HG02763 (cell line): ENCODE results near the gene SUSD3.

ENCODE experiments used
- ATAC-seq: cut with Tn5 transposase; IDR thresholded peaks from one replicate; pipeline ENCODE4 v1.9.1; 2021; ENCODE audit warnings: mild to moderate bottlenecking, moderate library complexity; ENCODE audit not compliant: unreplicated experiment

Gene SUSD3

GRCh38 chr9:93121316-93122241, 63.1 kb downstream of the SUSD3 start:
- ATAC-seq: no peak

GRCh38 chr9:93122721-93123221, 64.3 kb downstream of the SUSD3 start:
- ATAC-seq: no peak

GRCh38 chr9:93123561-93124283, 65.2 kb downstream of the SUSD3 start:
- no peak for ATAC-seq

GRCh38 chr9:93124793-93125192, 66.3 kb downstream of the SUSD3 start:
- no peak for ATAC-seq

GRCh38 chr9:93125331-93125894, 66.9 kb downstream of the SUSD3 start:
- ATAC-seq: no peak

GRCh38 chr9:93126151-93126781, 67.8 kb downstream of the SUSD3 start:
- no peak for ATAC-seq

- no peak for ATAC-seq
These were observed 68.4 kb downstream of the SUSD3 start for GRCh38 chr9:93126825-93127368.

GRCh38 chr9:93127395-93127911, 69.0 kb downstream of the SUSD3 start:
- ATAC-seq: no peak

- no peak for ATAC-seq
These were observed 69.7 kb downstream of the SUSD3 start for GRCh38 chr9:93128011-93128714.

- no peak for ATAC-seq
These were observed 70.3 kb downstream of the SUSD3 start for GRCh38 chr9:93128715-93129224.

- no peak for ATAC-seq
These were observed 70.8 kb downstream of the SUSD3 start for GRCh38 chr9:93129286-93129685.

GRCh38 chr9:93129691-93130500, 71.4 kb downstream of the SUSD3 start:
- no peak for ATAC-seq

GRCh38 chr9:93130861-93131481, 72.5 kb downstream of the SUSD3 start:
- no peak for ATAC-seq

GRCh38 chr9:93131599-93132286, 73.2 kb downstream of the SUSD3 start:
- ATAC-seq: no peak

GRCh38 chr9:93132287-93132927, 73.9 kb downstream of the SUSD3 start:
- ATAC-seq: no peak

- ATAC-seq: peak; percentile 29
These were observed 74.6 kb downstream of the SUSD3 start for GRCh38 chr9:93132946-93133680.

GRCh38 chr9:93133681-93134014, 75.1 kb downstream of the SUSD3 start:
- ATAC-seq: no peak
